Measurements from ENCODE around the gene UNC5CL.

DNA sequence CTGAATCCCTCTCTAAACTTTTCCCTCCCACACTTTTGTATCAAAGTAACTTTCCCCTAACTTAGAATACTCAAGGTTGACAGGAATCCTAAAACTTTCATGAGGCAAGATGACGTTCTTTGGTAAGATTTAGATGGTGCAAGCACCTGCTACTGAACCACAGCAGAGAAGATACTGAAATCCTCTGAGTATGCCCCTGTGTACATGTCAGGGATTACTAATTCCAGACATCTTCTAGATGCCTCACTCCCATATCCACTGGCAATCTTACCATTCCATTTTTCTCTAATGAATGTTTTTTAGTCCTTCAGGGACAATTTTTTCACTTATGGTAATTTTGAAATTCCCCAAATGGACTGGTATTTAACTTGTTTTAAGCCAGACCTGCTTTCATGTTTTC, 23.0 kb upstream of the UNC5CL start:
- no peak for TF ChIP-seq POLR2AphosphoS5 (IDR thresholded peaks at IDR 0.05)
- TF ChIP-seq CTCF (IDR thresholded peaks at IDR 0.05) = no peak

All from upper lobe of left lung (tissue), 4 donors.